GM21576 (cell line): Measurements from ENCODE around the gene BTBD9.

ENCODE experiments used
- ATAC-seq: cut with Tn5 transposase; IDR thresholded peaks from one replicate; pipeline ENCODE4 v1.9.1; 2021; ENCODE audit warnings: mild to moderate bottlenecking, moderate library complexity; ENCODE audit not compliant: unreplicated experiment

Gene BTBD9

GRCh38 chr6:38512211-38512610, 127.5 kb downstream of the BTBD9 start:
- ATAC-seq = no peak

GRCh38 chr6:38510205-38510604, 129.5 kb downstream of the BTBD9 start:
- no peak for ATAC-seq

DNA sequence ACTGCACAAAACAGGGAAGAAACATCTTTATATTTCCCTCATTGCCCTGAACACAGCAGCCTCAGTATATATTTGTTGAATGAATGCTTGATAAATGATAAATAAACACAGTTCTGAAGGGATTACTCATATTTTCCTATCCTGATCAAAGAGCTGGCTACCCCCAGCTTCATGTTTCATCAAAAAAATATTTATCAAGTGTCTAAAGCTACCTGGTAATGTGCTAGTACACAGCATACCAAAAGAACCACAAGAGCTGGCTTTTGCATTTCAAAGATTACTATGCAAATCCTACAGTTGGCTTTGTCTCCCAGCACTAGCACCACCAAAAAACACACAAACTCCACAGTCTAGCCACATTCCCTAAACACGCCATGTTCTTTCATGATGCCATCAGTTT, 130.0 kb downstream of the BTBD9 start:
- no peak for ATAC-seq

- ATAC-seq = no peak
These were observed 130.8 kb downstream of the BTBD9 start for GRCh38 chr6:38508894-38509293.

DNA sequence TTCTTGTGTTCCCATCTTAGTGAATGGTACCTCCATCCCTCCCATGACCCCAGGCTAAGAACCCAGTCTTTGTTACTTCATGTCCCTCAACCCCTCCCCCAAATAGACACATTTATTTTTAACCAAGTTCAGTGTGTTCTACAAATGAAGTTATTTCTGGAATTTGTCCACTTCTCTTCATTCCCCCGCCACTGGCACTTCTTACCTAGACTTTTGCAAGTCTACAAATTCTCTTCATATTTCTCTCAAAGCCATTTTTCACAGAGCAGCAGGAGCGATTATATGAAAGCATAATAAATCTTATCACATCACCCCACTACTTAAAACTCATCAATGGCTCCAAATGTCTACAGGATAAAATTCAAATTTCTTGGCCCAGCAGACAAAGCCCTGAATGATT, 131.4 kb downstream of the BTBD9 start:
- no peak for ATAC-seq

DNA sequence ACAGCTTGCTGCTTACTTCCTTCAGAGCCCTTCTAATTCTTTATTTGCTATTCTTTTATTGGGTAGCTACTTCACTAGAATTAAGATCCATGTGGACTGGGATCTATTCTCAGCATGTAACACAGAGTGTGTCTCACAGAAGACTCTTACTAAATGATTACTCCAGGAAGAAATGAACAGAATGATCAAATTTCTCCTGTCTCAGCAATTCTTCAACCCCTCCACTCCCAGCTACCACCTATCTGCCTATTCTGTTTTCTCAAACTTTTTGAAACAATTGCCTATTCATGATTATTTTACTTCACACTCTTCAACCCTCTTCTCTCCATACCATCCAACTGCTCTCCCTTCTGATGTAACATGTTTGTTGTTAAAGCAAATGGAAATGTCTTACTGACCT, 132.6 kb downstream of the BTBD9 start:
- no peak for ATAC-seq

DNA sequence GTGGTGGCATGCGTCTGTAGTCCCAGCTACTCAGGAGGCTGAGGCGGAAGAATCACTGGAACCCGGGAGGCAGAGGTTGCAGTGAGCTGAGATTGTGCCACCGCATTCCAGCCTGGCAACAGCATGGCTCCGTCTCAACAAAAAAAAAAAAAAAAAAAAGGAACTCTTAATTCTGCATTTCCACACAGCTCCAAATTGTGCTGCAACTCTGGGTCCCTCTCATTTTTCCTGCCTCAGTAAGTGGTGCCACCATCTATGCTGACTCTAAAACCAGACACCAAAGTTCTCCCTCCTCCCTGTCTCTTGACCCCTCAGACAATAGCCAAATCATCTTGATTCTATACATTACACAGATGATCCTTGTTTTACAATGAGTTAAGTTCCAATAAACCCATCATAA, 133.9 kb downstream of the BTBD9 start:
- ATAC-seq = no peak

DNA sequence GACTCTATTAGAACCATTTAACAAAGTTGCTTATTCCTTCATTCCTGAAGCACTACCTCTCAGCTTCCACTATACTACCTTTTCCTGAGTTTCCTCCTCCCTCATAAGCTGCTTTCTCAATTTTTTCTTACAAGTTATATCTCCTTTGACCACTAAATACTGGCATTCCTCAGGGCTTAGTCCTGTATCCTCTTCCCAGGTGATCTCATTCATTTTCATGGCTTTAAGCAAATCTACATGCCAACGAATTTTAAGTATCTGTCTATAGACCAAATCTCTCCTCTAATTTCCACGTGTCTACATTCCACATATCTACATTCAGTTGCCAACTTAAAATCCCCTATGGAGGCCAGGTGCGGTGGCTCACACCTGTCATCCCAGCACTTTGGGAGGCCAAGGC, 134.7 kb downstream of the BTBD9 start:
- ATAC-seq = no peak

DNA sequence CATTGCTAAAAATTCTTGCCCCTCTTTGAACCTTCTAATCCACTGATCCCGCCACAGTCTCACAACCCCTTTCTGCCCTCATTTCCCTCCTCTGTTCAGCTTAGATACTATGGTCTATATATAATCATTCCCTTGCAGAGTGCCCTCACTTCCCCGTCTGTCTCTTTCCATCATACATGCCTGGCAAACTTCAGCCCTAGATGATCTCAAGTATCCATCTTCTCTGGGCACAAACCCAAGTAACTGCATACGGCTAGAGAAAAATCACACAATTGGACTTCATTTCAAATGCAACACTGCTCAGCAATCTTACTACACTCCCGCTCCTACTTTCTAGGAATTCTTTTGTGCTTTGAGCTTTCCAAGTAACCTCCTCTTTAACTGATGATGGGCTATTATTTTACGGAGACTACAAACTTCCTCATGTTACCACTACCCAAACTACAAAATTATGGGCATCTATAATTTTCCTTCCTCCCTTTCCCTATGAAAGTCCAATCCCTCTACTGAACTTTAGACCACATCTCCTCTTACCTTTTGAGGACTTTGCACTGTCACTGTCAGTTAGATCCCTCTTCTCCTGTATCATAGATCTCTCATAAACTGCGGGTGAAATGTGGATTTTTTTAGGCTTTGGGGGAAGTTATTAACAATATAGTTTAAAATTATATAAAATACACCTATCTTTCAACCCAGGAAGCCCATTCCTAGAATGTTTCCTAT, 135.6 kb downstream of the BTBD9 start:
- no peak for ATAC-seq

GRCh38 chr6:38503032-38503773, 136.5 kb downstream of the BTBD9 start:
- no peak for ATAC-seq

- ATAC-seq = no peak
These were observed 137.3 kb downstream of the BTBD9 start for GRCh38 chr6:38502423-38502822.

GRCh38 chr6:38501931-38502330, 137.8 kb downstream of the BTBD9 start:
- ATAC-seq = no peak

DNA sequence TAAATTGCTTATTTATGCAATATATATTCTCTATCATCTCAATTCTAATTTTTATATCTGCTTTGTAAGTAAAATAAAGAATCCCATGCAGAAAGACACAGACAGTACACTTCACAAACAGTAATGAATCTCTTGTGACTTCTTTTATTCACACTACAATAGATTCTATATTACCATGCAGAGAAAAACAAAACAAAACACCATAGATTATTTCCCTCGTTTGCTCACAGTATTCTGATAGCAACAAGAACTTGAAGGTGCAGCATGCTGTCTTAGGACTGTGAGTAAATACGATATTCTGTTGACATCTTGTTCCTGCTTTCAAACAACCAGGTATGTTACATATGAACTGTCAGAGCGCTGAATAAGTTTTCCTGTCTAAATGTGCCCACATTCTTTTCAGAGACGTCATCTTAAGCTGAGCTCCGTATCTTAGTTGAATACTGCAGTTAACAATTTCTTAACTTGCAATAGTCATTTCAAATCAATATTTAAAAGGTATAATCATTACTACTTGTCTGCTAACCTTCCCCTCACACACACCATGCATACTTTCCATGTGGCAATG, 140.1 kb downstream of the BTBD9 start:
- no peak for ATAC-seq

- no peak for ATAC-seq
These were observed 140.8 kb downstream of the BTBD9 start for GRCh38 chr6:38498805-38499445.

- ATAC-seq = no peak
These were observed 141.6 kb downstream of the BTBD9 start for GRCh38 chr6:38498085-38498484.

GRCh38 chr6:38497546-38497945, 142.2 kb downstream of the BTBD9 start:
- ATAC-seq = no peak

GRCh38 chr6:38495922-38496635, 143.7 kb downstream of the BTBD9 start:
- ATAC-seq = no peak

DNA sequence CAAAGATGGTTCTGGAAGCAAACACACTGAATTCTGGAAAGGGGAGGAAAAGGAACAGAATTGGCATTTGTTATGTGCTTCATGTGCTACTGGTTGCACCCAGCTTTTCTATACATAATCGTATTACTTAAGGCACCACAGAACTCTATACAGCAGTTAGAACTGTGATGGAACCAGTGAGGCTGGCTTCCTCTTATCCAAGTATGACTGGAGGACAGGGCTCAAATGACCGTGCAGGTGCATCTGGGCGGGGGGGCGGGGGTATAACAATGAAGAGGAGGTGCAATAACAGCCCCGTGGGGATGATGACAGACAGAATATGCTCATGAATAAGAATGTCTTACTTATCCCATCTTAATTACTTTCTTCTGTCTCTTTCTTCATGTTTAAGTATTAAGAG, 144.2 kb downstream of the BTBD9 start:
- ATAC-seq = no peak

GRCh38 chr6:38493931-38494547, 145.7 kb downstream of the BTBD9 start:
- ATAC-seq = no peak

- no peak for ATAC-seq
These were observed 147.7 kb downstream of the BTBD9 start for GRCh38 chr6:38492031-38492430.

GRCh38 chr6:38489951-38490350, 149.8 kb downstream of the BTBD9 start:
- ATAC-seq = no peak
